IPS-11a (cell line): ENCODE results near the gene SDC3.
A peak's percentile ranks its signal among the peaks of the same experiment; 100 is the strongest.

ENCODE experiments used
- H3K4me3 ChIP-seq: one replicate; pipeline ENCODE4 v1.5.1; 2013; ENCODE audit warnings: low read depth, low read length, control low read depth

The SDC3 gene

DNA sequence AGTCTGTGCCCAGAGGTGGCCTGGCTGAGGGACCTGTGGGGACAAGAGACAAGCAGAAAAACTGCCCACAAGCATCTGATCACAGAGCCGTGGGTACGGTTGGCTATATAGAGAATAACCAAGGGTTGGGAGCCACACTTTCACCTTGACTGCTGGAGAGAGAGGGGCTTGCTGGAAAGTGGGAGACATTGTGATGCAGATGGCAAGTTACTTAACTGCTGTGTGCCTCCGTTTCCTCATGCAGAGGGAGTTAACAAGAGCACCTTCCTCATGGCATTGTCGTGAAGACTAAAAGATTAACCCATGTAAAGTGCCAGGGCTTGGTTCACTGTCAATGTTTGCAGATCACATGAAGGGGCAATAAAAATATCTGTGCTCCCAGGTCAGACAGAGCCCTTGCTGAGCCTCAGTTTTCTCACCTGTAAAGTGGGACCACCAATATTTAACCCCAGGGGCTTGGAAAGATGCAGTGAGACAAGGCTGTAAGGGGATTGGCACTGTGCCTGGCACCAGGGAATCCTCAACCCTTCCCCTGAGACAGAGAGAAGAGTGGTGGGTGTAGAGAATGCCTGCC lies 52.8 kb downstream of the SDC3 start:
- H3K4me3 ChIP-seq = no peak overlapping the region

DNA sequence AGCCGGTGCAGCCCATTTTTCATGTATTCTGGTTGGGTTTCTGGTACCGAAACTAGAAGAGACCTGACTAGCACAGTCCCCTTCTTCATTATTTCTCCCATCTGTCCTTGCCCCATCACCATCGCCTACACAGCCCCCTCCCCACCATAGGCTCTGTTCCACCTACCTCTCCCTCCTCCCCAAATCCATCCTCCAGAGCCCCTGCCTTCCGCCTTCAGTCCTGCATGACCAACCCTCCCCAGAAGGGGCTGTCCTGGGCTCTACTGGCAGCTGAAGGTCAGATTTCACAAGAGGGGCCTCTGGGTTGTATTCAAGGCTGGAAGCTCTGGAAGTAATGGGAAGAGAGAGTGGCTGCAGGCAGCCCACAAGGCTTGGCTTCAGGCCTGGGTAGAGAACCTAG lies 55.2 kb downstream of the SDC3 start:
- H3K4me3 ChIP-seq = no peak overlapping the region

- H3K4me3 ChIP-seq = no peak overlapping the region
Measured at GRCh38 chr1:30852026-30852425, 56.5 kb downstream of the SDC3 start.

GRCh38 chr1:30851286-30851685 lies 57.3 kb downstream of the SDC3 start:
- H3K4me3 ChIP-seq = no peak overlapping the region

GRCh38 chr1:30850607-30851006 lies 58.0 kb downstream of the SDC3 start:
- no peak overlapping the region for H3K4me3 ChIP-seq

DNA sequence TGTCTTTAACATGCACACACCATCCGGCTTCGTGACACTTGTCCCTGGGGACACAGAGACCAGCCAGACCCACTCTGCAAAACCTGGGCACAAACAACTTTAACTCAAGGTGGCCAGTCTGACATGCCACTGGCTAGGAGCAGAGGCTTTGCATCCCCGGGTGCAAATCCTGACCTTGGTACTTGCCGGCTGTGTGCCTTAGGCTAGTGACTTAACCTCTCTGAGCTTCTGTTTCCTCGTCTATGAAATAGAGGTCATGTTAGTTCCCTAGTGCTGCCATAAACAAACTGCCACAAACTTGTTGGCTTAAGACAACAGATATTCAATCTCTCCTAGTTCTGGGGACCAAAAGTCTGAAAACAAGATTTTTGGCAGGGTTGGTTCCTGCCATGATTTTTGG lies 60.4 kb downstream of the SDC3 start:
- H3K4me3 ChIP-seq = no peak overlapping the region

DNA sequence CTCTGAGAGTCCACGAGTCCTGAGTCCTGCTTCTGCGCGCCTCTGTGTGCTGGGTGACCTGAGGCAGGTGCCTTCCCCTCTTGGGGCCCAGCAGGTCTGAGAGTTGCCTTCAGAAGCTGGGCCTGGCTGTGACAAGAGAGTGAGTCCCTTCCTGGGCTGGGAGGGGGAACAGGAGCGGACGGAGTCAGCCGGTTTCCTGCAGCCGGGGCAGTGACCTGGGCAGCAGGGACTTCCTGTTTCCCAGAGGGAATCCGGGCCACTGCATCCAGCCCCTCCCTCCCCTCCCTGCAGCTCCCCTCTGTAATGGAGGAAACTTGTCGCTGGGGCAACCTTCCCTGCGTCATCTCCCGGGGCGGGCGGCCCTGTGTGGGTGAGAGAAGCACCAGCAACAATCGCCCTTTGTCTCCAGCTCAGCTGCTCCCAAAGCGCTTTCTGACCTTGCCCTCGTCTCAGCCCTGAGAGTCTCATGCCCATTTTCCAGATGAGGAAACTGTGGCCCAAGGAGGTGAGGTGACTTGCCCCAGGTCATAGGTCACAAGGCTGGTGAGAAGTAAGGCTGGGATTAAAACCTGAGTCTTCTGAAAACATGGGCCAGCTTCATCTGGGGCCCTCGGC lies 61.1 kb downstream of the SDC3 start:
- no peak overlapping the region for H3K4me3 ChIP-seq

DNA sequence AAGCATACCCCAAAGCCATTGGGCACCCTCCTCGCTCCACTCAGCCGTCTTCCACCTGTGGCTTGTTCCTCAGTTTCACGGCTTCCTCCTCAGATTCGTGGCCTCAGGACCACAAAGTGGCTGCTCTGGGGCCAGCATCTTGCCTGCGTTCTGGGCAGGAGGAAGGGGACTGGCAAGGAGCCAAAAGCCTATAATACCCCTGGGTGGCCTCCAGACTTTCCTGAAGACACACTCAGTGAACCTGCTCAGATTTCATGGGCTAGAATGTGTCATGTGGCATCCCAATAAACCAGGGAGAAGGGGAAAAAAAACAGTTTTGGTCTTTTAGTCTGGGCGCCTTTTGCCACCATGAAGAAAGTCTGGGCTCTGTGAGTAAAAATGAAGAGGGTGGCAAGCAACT lies 62.0 kb downstream of the SDC3 start:
- no peak overlapping the region for H3K4me3 ChIP-seq

- H3K4me3 ChIP-seq = no peak overlapping the region
Measured at GRCh38 chr1:30845904-30846290, 62.7 kb downstream of the SDC3 start.

GRCh38 chr1:30845237-30845903 lies 63.2 kb downstream of the SDC3 start:
- H3K4me3 ChIP-seq = no peak overlapping the region

DNA sequence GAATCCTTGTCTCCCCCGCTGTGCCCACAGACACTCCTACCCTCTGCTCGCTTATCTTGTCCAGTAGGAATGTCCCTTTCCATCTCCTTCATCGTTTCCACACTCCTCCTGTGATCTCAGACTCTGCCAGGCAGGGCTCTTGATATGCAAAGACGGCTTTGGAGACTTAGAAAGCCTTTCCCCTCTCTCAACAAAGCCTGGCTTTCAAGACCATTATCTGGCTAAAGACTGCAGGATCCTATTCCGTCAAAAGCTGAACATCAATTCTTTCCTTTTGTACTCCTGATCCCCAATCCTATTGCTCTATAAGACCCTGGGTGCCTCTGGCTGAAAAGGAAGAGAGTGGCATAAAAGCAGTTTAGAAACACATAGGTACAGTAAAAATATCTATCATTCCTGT lies 63.9 kb downstream of the SDC3 start:
- no peak overlapping the region for H3K4me3 ChIP-seq

DNA sequence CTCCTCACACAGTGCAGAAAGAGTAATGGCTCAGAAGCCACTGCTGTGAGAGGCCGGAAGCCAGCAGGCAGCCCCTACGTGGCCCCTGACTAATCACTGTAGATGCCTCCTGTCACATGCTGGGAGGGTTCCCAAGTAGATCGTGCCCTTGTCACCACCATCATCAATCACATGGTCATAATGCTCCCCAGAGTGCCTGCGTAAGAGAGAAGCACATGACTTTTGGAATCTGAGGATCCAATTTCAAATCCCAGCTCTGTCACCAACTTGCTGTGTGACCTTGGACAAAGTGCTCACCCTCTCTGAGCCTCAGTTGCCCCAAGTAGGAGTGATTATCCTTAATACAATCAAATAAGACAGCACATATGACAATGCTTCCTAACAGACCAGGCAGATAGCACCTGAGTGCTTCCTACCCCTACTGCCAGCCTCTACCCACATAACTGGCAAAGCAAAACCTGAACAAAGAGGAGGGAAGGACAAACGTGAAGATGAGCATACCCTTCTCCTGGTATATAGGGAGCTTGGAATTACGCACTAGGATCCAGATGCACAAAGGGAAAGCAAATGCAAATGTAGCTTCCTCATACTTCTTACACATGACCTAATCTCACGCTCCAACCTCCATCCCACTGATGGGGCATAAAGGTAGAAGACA lies 65.7 kb downstream of the SDC3 start:
- H3K4me3 ChIP-seq = no peak overlapping the region

DNA sequence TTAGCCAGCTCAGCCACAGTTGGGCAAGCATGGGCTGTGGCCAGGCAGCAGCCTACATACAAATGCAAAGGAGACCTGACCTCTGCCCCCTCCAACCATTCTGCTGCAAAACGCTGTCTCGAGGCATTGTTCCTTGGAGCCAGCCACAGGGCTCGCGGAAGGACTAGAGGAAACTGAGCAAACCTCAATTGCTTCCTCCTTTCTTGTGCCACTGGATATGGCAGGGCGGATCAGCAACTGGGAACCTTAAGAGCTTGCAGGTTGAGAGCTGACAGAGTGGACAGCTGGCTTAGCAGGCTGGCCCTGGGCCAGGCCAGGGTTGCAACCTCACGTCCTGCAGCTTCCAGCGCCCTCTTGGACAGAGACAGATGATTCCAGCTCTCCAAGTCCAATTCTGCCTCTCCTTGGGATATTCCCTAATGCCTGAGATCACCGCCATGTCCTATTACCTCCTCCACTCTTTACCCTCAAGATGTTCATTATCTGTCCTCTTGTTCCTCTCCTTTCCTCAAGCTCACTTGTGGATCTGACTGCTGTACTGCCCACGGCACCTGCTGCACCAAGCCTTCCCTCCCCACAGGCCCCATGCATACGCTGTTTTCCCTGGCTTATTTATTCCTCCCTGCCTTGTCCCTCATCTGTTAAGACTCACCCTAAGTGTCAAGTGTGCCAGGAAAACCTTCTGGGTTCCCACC lies 67.5 kb downstream of the SDC3 start:
- H3K4me3 ChIP-seq = no peak overlapping the region

- H3K4me3 ChIP-seq = no peak overlapping the region
Measured at GRCh38 chr1:30839827-30840359, 68.7 kb downstream of the SDC3 start.

GRCh38 chr1:30838996-30839395 lies 69.6 kb downstream of the SDC3 start:
- no peak overlapping the region for H3K4me3 ChIP-seq

- no peak overlapping the region for H3K4me3 ChIP-seq
Measured at GRCh38 chr1:30837653-30838052, 70.9 kb downstream of the SDC3 start.

GRCh38 chr1:30834253-30834652 lies 74.3 kb downstream of the SDC3 start:
- no peak overlapping the region for H3K4me3 ChIP-seq

- H3K4me3 ChIP-seq = no peak overlapping the region
Measured at GRCh38 chr1:30830537-30830936, 78.0 kb downstream of the SDC3 start.

DNA sequence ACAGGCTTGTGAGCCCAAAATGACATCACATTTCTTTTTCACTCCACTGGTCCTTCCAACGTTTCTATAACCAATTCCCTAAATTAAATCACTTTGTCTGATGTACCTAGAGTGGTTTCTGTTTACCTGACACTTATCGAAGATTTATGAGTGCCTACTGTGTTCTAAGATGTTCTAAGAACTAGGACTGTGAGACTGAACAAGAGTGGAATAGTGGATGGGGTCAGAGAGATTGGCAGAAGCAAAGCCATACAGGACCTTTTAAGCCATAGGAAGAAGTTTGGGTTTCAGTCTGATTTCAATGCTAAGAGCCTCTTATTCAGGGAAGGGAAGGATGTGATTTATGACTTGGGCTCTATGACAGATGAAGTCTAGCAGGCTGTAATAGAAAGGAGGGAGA lies 78.7 kb downstream of the SDC3 start:
- H3K4me3 ChIP-seq = no peak overlapping the region

DNA sequence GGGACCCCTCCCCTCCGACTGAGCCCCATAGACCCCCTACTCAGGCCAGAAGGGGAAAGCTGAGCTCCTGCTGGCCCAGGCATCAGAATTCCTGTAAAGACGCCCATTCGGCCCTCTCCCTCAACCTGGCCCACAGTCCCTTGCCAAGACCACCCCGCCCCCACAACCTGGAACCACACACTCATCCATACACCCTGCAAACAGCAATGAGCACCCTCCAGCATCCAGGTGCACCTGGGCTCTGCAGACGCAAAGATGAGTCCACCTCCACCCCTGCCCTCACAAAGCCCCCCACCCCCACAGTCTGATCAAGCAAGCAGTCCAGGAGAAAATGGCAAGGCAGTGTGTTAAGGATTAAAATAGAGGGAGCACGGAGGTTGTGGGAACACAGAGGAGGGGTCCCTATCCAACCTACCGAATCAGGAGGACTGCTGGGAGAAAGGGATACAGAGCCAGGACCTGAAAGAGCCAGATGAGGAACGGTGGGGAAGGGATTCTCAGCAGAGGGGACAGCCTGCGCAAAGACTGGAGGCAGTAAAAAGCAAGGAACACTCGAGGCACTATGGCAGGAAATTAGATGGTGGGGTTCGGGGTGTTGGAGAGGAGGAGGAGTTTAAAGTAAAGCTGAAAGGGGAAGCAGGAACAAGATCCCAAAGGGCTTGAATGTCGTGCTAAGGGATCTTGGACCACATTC lies 83.7 kb downstream of the SDC3 start:
- peak overlapping the region; percentile 30 for H3K4me3 ChIP-seq
